Pancreas (tissue), 10 donors: ENCODE measurements around the gene NES. TPM values are rescaled to one million over a fixed set of nuclear protein-coding genes. Genes with fewer than 3 reads are reported as not detected.

ENCODE experiments used
- ATAC-seq, 4 donors: fragments of 200-7000 bp; cut with Tn5 transposase; one replicate each; pipeline versions ENCODE4 v1.8.0 to v1.9.1; 2020; ENCODE audit warnings: mild to moderate bottlenecking in 4 of 4, moderate library complexity in 4 of 4
- DNase-seq, 6 donors: peaks; one replicate each; pipeline ENCODE4 v3.0.0-alpha.2; 2020
- FAIRE-seq: peaks from 2 replicates; lab custom pipeline; 2012; peaks lifted over from hg19 to GRCh38; lab: Jason Lieb, UNC
- H3K27ac ChIP-seq, 4 donors: fragments of 200-600 bp; sonication (generic); 1 replicate in 3 of 4; 2 replicates in 1 of 4; pipeline versions ENCODE4 v1.5.0 to v1.8.0; 2020
- H3K27me3 ChIP-seq, 4 donors: fragments of 200-600 bp; one replicate each; pipeline ENCODE4 v1.8.0; 2021
- H3K36me3 ChIP-seq, 3 donors: fragments of 200-600 bp; sonication (generic) in 1 of 3; one replicate each; pipeline versions ENCODE4 v1.5.0 to v1.8.0; 2020 to 2021
- H3K4me1 ChIP-seq, 3 donors: fragments of 200-600 bp; one replicate each; pipeline ENCODE4 v1.8.0; 2021
- H3K4me3 ChIP-seq, 4 donors: fragments of 200-600 bp; sonication (generic) in 2 of 4; one replicate each; pipeline versions ENCODE4 v1.5.0 to v1.8.0; 2020 to 2021
- H3K9me3 ChIP-seq, 4 donors: fragments of 200-600 bp; one replicate each; pipeline ENCODE4 v1.8.0; 2021
- CTCF ChIP-seq, 4 donors: fragments of 200-600 bp; sonication (generic) in 3 of 4; IDR thresholded peaks; one replicate each; pipeline versions ENCODE4 v1.5.0 to v1.8.0; 2021; ENCODE audit warnings: antibody characterized with exemption in 4 of 4
- WGBS, 2 donors: extraction: QIAGEN DNeasy Blood & Tissue Kit; methylation state at CpG; one replicate each; pipeline ENCODE4 v1.1.7; 2013; 5-methylcytosine and 5-hydroxymethylcytosine counted together
- intact Hi-C, 3 donors: fragments of 100-400 bp; cut with DNase I; formaldehyde crosslinking; loops; one replicate each; pipeline versions ENCODE4 v1.11.1 to v1.14.2; 2022
- polyA plus RNA-seq, 2 donors: library from polyadenylated mRNA; stranded (reverse); fragments of 200-250 nt; gene quantifications; one replicate each; pipeline ENCODE4 v1.2.3, GENCODE V29; 2013
- total RNA-seq, 6 donors: library from RNA; stranded (reverse); fragmentation: NEBNext Ultra II Directional in 4 of 6; extraction: Animal tissue kit (Norgen Biotek cat#: 25700) in 4 of 6; gene quantifications; one replicate each; pipeline versions ENCODE4 v1.2.1 to v1.2.4, GENCODE V29; 2021 to 2023
- donor health status: healthy with polysubstance abuse.
- donor health status: DM: no; HTN: no; CAD: no; lungs with moderate emphysema.
- donor health status: DM: no; HTN: no; CAD: no.
- donor health status: control.
- donor health status: control.
- donor health status: Bipolar disorder and iron deficiency.
- donor health status: DM: yes; HTN: yes; CAD: no.
- donor health status: DM: no; HTN: no; CAD: no.
- donor health status: DM: no; HTN: no; CAD: no.
- donor health status: DM: yes; HTN: yes; CAD: no.

The NES gene
- total and polyA plus RNA-seq, 8 donors = 1.1 to 7.6 (median 3.7) TPM

DNA sequence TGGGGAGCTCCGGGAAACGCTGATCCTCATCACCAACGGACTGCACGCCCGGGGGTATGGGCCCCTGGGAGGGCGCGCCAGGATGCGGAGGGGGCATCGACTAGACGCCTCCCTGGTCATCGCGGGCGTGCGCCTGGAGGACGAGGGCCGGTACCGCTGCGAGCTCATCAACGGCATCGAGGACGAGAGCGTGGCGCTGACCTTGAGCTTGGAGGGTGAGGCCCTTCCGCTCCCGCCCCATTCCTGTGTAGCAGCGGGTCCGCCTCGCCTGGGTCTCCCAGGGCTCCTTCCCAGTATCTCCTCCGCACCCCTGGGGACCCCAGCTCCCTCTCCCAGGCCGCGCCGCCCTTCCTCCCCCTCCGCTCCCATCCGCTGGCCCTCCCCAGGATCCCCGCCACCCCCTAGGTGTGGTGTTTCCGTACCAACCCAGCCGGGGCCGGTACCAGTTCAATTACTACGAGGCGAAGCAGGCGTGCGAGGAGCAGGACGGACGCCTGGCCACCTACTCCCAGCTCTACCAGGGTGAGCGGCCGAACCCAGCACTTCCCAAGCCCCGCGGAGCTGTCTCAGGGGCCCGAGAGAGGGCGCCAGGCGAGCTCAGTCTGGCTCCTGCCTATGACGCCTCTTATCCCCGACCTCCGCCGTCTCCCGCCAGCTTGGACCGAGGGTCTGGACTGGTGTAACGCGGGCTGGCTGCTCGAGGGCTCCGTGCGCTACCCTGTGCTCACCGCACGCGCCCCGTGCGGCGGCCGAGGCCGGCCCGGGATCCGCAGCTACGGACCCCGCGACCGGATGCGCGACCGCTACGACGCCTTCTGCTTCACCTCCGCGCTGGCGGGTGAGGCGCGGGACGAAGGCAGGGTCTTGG lies 53.0 kb downstream of the NES start:
- H3K27ac ChIP-seq = no peak overlapping the region
- TF ChIP-seq CTCF (IDR thresholded peaks at IDR 0.05) = no peak
- no peaks in the 10 kb centered on the region for H3K36me3 ChIP-seq
- 2 to 3% methylated on average over 60 to 87 of the region's 87 CpGs for WGBS, 2 donors
- FAIRE-seq (no peak), ATAC-seq (peak; percentile 51 to 79 (median 74)), DNase-seq (peak in 4 of 6 donors; percentile 34 to 81 (median 66))
- intact Hi-C loops = loop anchor here in 2 of 3 donors (2.0 to 5.0 kb wide), 2 partner anchors 33 to 35 kb away; no protein-coding TSS in a partner anchor
- H3K27me3 ChIP-seq = peaks cover 0 to 32% (median 6%) of the 10 kb centered on the region in 4 donors
- H3K9me3 ChIP-seq = no peaks in the 10 kb centered on the region
- H3K4me1 ChIP-seq = peaks cover 4 to 14% (median 5%) of the 10 kb centered on the region in 3 donors
- peak overlapping the region in 3 of 4 donors; percentile 3 to 45 (median 13) for H3K4me3 ChIP-seq

DNA sequence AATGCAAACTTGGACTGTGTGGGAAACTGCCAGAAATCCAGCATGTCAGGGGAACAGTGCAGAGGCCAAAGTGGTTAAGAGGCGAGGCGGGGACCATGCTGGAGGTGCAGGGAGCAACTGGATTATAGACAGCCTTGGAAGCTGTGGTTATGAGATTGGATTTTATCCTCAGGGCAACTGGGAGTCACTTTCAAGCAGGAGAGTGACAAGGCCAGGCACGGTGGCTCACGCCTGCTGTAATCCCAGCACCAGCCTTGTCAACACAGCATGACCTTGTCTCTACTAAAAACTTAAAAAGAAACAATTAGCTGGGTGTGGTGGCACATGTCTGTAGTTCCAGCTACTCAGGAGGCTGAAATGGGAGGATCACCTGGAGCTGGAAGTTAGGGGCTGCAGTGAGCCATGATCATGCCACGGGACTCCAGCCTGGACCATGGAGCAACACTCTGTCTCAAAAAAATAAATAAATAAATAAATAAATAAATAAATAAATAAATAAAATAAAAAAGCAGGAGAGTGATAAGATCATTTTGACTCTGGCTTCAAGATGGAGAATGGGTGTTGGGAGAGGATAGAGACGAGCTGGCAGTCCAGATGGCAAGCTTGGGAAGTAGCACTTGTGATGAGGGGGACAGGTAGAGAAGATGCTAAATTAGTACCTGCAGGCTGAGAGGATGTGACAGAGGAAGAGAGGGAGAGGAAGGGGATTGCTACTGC lies 54.5 kb downstream of the NES start:
- DNase-seq (no peak), FAIRE-seq (no peak), ATAC-seq (no peak)
- no peak for TF ChIP-seq CTCF (IDR thresholded peaks at IDR 0.05)
- intact Hi-C loops = loop anchor here in 1 of 3 donors (5.0 kb wide), 1 partner anchor 35 kb away; no protein-coding TSS in a partner anchor
- Histone ChIP-seq H3K4me3 (no peak overlapping the region), H3K36me3 (no peaks in the 10 kb centered on the region), H3K27ac (no peak overlapping the region), H3K9me3 (no peaks in the 10 kb centered on the region), H3K27me3 (peaks cover 0 to 32% (median 6%) of the 10 kb centered on the region in 4 donors), H3K4me1 (peaks cover 4 to 14% (median 5%) of the 10 kb centered on the region in 3 donors)
- 64 to 74% methylated on average over 6 of the region's 6 CpGs for WGBS, 2 donors

DNA sequence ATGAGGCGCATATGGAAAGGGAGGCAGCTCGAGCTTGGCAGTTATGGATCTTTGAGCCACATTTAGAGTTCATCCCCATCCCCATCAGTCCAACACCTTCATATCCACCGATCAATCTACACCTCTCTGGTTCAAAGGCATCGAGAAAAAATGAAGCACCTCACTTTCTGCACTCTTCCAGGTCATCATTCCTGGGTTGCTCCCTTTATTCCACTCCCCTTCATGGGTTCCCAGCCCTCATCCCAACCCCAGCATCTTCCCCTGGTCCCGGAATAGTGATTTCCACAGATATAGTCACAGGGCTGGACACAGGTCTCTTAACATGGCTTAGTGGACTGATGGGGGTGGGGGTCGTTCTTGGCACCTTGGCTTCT lies 57.6 kb downstream of the NES start:
- H3K36me3 ChIP-seq = no peaks in the 10 kb centered on the region
- H3K27me3 ChIP-seq = peaks cover 0 to 12% (median 4%) of the 10 kb centered on the region in 4 donors
- no peaks in the 10 kb centered on the region for H3K9me3 ChIP-seq
- ATAC-seq (no peak), DNase-seq (no peak), FAIRE-seq (no peak)
- no peak overlapping the region for H3K4me3 ChIP-seq
- H3K4me1 ChIP-seq = peaks cover 0 to 5% (median 4%) of the 10 kb centered on the region in 3 donors
- TF ChIP-seq CTCF (IDR thresholded peaks at IDR 0.05) = no peak
- 14 to 15% methylated on average over 6 of the region's 6 CpGs for WGBS, 2 donors
- no peak overlapping the region for H3K27ac ChIP-seq
- intact Hi-C loops = no loop called here

DNA sequence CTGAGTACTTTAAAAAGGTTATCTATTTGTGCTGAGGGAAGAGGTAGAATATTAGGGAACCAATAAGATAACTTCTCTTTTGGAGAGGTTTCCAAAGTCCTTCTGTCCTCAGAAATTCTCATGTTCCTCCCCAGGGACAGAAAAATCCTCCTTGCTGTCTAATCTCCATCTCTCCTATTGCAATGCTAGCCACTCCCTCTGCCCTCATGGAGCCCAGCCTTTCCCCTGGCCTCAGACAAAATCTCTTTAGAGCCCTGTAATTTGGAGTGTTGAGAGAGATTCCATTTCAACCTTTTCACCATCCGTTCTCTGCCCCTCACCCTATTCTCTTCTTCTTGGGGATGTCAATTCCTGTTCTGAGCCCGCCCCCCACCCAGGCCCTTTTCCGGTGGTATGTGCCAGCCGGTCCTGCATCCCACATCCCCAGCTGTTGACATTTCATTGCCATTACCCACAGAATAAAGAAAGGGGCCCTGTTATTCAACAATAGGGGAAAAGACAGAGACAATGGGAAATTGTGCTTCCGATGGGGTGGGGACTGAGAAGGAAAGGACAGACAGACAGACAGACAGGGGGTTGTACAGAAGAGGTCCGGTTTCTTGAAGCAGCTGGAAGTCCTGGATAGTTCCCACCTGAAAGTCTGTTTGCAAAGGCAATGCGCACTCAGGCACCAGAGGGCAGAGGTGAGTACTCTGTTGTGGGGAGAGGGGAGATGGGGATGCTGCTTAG lies 58.2 kb downstream of the NES start, which contains the start of gene HAPLN2:
Gene HAPLN2, plus strand, starts transcription at position 563 of the 729 bp plus-strand sequence. CDS start 4,076 bp downstream, outside the sequence.
- no peak for FAIRE-seq
- peak in 3 of 4 donors; percentile 48 to 65 (median 55) for ATAC-seq
- no peak within 1 kb of the TSS for H3K27ac ChIP-seq

More for the DNA sequence above, 58.2 kb downstream of the NES start, which contains the start of gene HAPLN2:
- H3K36me3 ChIP-seq = no peaks in the 10 kb centered on the region
- peaks cover 0 to under 1% (median 0%) of the 10 kb centered on the region in 3 donors for H3K4me1 ChIP-seq
- intact Hi-C loops = no loop called here
- TF ChIP-seq CTCF (IDR thresholded peaks at IDR 0.05) = peak in 2 of 4 donors; percentile 14 to 16
- no peak within 1 kb of the TSS for H3K4me3 ChIP-seq
- WGBS, 2 donors = 4 to 5% methylated on average over 7 of the region's 7 CpGs
- peak in 1 of 6 donors; percentile 36 for DNase-seq
- H3K27me3 ChIP-seq = peaks cover 0 to 7% (median 3%) of the 10 kb centered on the region in 4 donors
- no peaks in the 10 kb centered on the region for H3K9me3 ChIP-seq

Other genes starting within 250 kb of the NES start
- gene MEF2D, start 176.6 kb downstream of the NES start, total RNA-seq = 10 to 100 TPM; 19.1 to 31.8 (median 26.2) TPM
- gene MEF2D, start 176.6 kb downstream of the NES start, polyA plus RNA-seq = 10 to 100 TPM; 15.7 to 20.0 TPM
- gene IQGAP3, start 104.8 kb downstream of the NES start, total RNA-seq = under 1 TPM in 5 of 6 donors, not detected in 1; 0.04 to 0.90 (median 0.32) TPM
- under 1 TPM; 0.02 to 0.23 TPM for gene IQGAP3, start 104.8 kb downstream of the NES start, polyA plus RNA-seq
- not detected for gene TTC24, start 97.7 kb downstream of the NES start, total RNA-seq
- gene TTC24, start 97.7 kb downstream of the NES start, polyA plus RNA-seq = not detected
- gene NAXE, start 85.6 kb downstream of the NES start, total RNA-seq = 10 to 100 TPM; 23.9 to 38.5 (median 36.1) TPM
- 10 to 100 TPM; 35.0 to 60.4 TPM for gene NAXE, start 85.6 kb downstream of the NES start, polyA plus RNA-seq
- gene GPATCH4, start 75.9 kb downstream of the NES start, total RNA-seq = 10 to 100 TPM in 3 of 6 donors, 1 to 10 TPM in 3; 6.4 to 16.0 (median 11.4) TPM
- gene GPATCH4, start 75.9 kb downstream of the NES start, polyA plus RNA-seq = 10 to 100 TPM; 14.4 to 16.9 TPM
- gene HAPLN2, start 58.0 kb downstream of the NES start, total RNA-seq = not detected
- gene HAPLN2, start 58.0 kb downstream of the NES start, polyA plus RNA-seq = under 1 TPM; 0.38 to 0.46 TPM
- under 1 TPM in 1 of 6 donors, not detected in 5; 0.12 TPM for gene BCAN, start 35.3 kb downstream of the NES start, total RNA-seq
- not detected for gene BCAN, start 35.3 kb downstream of the NES start, polyA plus RNA-seq
- 1 to 10 TPM in 3 of 6 donors, under 1 TPM in 3; 0.38 to 5.0 (median 1.2) TPM for gene CRABP2, start 28.2 kb upstream of the NES start, total RNA-seq
- 1 to 10 TPM; 3.3 to 4.0 TPM for gene CRABP2, start 28.2 kb upstream of the NES start, polyA plus RNA-seq
- gene METTL25B, start 51.1 kb upstream of the NES start, total RNA-seq = 10 to 100 TPM; 16.8 to 22.6 (median 18.2) TPM
- 10 to 100 TPM; 56.0 to 64.9 TPM for gene METTL25B, start 51.1 kb upstream of the NES start, polyA plus RNA-seq
- gene ISG20L2, start 51.4 kb upstream of the NES start, total RNA-seq = 10 to 100 TPM in 3 of 6 donors, 1 to 10 TPM in 3; 7.7 to 13.2 (median 9.6) TPM
- 1 to 10 TPM; 5.2 to 8.8 TPM for gene ISG20L2, start 51.4 kb upstream of the NES start, polyA plus RNA-seq
- gene MRPL24, start 63.7 kb upstream of the NES start, total RNA-seq = 10 to 100 TPM; 39.8 to 57.8 (median 43.6) TPM
- 10 to 100 TPM; 64.5 to 68.6 TPM for gene MRPL24, start 63.7 kb upstream of the NES start, polyA plus RNA-seq
- 100 to 1,000 TPM in 1 of 6 donors, 10 to 100 TPM in 5; 43.5 to 112 (median 64.2) TPM for gene HDGF, start 74.3 kb upstream of the NES start, total RNA-seq
- 10 to 100 TPM; 58.5 to 87.4 TPM for gene HDGF, start 74.3 kb upstream of the NES start, polyA plus RNA-seq
- 10 to 100 TPM; 18.5 to 34.7 (median 20.3) TPM for gene PRCC, start 90.1 kb upstream of the NES start, total RNA-seq
- 10 to 100 TPM; 31.4 to 41.6 TPM for gene PRCC, start 90.1 kb upstream of the NES start, polyA plus RNA-seq
- gene SH2D2A, start 139.4 kb upstream of the NES start, total RNA-seq = 1 to 10 TPM in 2 of 6 donors, under 1 TPM in 4; 0.16 to 1.5 (median 0.71) TPM
- 1 to 10 TPM in 1 of 2 donors, under 1 TPM in 1; 0.40 to 1.3 TPM for gene SH2D2A, start 139.4 kb upstream of the NES start, polyA plus RNA-seq
- under 1 TPM; 0.03 to 0.47 (median 0.09) TPM for gene INSRR, start 181.7 kb upstream of the NES start, total RNA-seq
- gene INSRR, start 181.7 kb upstream of the NES start, polyA plus RNA-seq = under 1 TPM; 0.94 to 0.99 TPM
- under 1 TPM; 0.20 to 0.79 (median 0.35) TPM for gene NTRK1, start 183.5 kb upstream of the NES start, total RNA-seq
- gene NTRK1, start 183.5 kb upstream of the NES start, polyA plus RNA-seq = 1 to 10 TPM in 1 of 2 donors, under 1 TPM in 1; 0.99 to 1.1 TPM
- gene PEAR1, start 216.3 kb upstream of the NES start, total RNA-seq = 1 to 10 TPM; 1.7 to 5.6 (median 2.8) TPM
- gene PEAR1, start 216.3 kb upstream of the NES start, polyA plus RNA-seq = 1 to 10 TPM; 6.6 to 7.1 TPM
- not detected for gene LRRC71, start 243.2 kb upstream of the NES start, total RNA-seq
- under 1 TPM; 0.30 to 0.59 TPM for gene LRRC71, start 243.2 kb upstream of the NES start, polyA plus RNA-seq